ENCODE measurements around the gene IQGAP2.

Gene IQGAP2

GRCh38 chr5:76755779-76756637 is 352.9 kb downstream of the IQGAP2 start:
- no peak for DNase-seq (ENCODE audit: low spot score)

DNA sequence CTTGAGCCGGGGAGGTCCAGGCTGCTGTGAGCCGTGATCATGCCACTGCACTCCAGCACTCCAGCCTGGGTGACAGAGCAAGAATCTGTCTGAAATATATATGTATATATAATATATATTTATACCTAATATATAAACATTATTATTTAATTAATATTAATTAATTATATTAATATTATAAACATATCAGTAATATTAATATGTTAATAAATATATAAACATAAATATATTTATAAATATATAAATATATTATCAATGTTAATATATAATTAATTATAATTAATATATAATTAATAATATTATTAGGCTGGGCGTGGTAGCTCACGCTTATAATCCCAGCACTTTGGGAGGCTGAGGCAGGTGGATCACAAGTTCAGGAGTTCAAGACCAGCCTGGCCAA is 354.0 kb downstream of the IQGAP2 start:
- no peak for DNase-seq (ENCODE audit: low spot score)
